ENCODE measurements around the gene KHDC4. TPM values are rescaled to one million over a fixed set of nuclear protein-coding genes. Genes with fewer than 3 reads are reported as not detected.
A peak's percentile ranks its signal among the peaks of the same experiment; 100 is the strongest.

KHDC4 gene
- total and polyA plus RNA-seq, 9 of the 15 experiments (the other 6 are each of a cell fraction or from before 2014, with no cell fraction given): 12.1 to 185 (median 65.6) TPM

DNA sequence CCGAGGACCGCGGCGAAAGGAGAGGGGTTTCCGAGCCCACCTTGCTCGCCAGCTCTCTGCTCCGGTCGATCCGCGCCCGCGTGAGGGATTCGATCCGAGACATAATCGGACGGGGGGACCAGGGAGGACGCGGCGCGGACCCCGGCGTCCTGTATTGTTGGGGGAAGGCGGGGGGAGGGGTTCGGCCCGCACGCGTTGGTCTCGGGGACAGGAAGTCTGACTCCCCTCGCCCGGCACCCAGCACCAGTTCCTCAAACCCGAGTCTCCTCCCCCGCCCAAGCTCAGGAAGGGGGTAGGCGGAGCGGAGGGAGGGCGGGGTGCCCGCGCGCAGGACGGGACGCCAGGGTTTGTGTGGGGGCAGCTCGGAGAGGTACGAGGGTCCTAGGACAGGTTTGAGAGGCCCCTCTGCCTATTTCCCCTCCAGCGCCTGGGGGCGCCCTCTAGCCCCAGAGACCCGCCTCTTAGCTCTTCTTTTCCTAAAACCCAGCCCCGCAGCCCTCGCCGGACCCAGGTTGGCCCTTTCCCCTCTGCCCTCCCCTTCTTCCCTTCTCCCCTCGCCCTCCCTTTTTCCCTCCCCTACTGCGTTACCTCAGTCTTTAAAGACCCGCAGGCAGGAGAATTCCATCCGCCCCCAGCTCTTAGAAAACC lies 44.2 kb upstream of the KHDC4 start, which contains the start of gene ARHGEF2:
ARHGEF2 (minus strand) TSS at position 223 of the 648 bp plus-strand sequence; CDS start at position 103, 120 bp downstream.
- peak; percentile 40 for FAIRE-seq
- no peak for TF ChIP-seq GATA2 (CRISPR knock-in tag; IDR thresholded peaks at IDR 0.05)
- TF ChIP-seq BRD4 (IDR thresholded peaks at IDR 0.05): peak; percentile 84; the same call in 1 of the 2 replicates
- TF ChIP-seq, protein P1, sequence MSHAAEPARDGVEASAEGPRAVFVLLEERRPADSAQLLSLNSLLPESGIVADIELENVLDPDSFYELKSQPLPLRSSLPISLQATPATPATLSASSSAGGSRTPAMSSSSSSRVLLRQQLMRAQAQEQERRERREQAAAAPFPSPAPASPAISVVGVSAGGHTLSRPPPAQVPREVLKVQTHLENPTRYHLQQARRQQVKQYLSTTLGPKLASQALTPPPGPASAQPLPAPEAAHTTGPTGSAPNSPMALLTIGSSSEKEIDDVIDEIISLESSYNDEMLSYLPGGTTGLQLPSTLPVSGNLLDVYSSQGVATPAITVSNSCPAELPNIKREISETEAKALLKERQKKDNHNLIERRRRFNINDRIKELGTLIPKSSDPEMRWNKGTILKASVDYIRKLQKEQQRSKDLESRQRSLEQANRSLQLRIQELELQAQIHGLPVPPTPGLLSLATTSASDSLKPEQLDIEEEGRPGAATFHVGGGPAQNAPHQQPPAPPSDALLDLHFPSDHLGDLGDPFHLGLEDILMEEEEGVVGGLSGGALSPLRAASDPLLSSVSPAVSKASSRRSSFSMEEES (CRISPR knock-in tag; IDR thresholded peaks at IDR 0.05): no peak
- no peak for TF ChIP-seq ZBTB17 (CRISPR knock-in tag; IDR thresholded peaks at IDR 0.05)
- peak; percentile 83 for TF ChIP-seq EP400 (IDR thresholded peaks at IDR 0.05)
- TF ChIP-seq, protein P2, sequence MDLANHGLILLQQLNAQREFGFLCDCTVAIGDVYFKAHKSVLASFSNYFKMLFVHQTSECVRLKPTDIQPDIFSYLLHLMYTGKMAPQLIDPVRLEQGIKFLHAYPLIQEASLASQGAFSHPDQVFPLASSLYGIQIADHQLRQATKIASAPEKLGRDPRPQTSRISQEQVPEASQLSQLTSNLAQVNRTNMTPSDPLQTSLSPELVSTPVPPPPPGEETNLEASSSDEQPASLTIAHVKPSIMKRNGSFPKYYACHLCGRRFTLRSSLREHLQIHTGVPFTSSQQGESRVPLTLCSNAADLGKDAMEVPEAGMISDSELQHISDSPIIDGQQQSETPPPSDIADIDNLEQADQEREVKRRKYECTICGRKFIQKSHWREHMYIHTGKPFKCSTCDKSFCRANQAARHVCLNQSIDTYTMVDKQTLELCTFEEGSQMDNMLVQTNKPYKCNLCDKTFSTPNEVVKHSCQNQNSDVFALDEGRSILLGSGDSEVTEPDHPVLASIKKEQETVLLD (IDR thresholded peaks at IDR 0.05): 0 out of 2 replicates have a peak, but pooled peaks have one; percentile 46
- peak; percentile 52 for TF ChIP-seq POLR2B (IDR thresholded peaks at IDR 0.05; ENCODE audit: low read depth, partially characterized antibody)
- TF ChIP-seq, protein P3, sequence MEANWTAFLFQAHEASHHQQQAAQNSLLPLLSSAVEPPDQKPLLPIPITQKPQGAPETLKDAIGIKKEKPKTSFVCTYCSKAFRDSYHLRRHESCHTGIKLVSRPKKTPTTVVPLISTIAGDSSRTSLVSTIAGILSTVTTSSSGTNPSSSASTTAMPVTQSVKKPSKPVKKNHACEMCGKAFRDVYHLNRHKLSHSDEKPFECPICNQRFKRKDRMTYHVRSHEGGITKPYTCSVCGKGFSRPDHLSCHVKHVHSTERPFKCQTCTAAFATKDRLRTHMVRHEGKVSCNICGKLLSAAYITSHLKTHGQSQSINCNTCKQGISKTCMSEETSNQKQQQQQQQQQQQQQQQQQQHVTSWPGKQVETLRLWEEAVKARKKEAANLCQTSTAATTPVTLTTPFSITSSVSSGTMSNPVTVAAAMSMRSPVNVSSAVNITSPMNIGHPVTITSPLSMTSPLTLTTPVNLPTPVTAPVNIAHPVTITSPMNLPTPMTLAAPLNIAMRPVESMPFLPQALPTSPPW (CRISPR knock-in tag; IDR thresholded peaks at IDR 0.05): peak; percentile 96
- TF ChIP-seq, protein P4, sequence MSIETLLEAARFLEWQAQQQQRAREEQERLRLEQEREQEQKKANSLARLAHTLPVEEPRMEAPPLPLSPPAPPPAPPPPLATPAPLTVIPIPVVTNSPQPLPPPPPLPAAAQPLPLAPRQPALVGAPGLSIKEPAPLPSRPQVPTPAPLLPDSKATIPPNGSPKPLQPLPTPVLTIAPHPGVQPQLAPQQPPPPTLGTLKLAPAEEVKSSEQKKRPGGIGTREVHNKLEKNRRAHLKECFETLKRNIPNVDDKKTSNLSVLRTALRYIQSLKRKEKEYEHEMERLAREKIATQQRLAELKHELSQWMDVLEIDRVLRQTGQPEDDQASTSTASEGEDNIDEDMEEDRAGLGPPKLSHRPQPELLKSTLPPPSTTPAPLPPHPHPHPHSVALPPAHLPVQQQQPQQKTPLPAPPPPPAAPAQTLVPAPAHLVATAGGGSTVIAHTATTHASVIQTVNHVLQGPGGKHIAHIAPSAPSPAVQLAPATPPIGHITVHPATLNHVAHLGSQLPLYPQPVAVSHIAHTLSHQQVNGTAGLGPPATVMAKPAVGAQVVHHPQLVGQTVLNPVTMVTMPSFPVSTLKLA (conservative IDR thresholded peaks at IDR 0.05): peak; percentile 72 to 83
- TF ChIP-seq, protein P5, sequence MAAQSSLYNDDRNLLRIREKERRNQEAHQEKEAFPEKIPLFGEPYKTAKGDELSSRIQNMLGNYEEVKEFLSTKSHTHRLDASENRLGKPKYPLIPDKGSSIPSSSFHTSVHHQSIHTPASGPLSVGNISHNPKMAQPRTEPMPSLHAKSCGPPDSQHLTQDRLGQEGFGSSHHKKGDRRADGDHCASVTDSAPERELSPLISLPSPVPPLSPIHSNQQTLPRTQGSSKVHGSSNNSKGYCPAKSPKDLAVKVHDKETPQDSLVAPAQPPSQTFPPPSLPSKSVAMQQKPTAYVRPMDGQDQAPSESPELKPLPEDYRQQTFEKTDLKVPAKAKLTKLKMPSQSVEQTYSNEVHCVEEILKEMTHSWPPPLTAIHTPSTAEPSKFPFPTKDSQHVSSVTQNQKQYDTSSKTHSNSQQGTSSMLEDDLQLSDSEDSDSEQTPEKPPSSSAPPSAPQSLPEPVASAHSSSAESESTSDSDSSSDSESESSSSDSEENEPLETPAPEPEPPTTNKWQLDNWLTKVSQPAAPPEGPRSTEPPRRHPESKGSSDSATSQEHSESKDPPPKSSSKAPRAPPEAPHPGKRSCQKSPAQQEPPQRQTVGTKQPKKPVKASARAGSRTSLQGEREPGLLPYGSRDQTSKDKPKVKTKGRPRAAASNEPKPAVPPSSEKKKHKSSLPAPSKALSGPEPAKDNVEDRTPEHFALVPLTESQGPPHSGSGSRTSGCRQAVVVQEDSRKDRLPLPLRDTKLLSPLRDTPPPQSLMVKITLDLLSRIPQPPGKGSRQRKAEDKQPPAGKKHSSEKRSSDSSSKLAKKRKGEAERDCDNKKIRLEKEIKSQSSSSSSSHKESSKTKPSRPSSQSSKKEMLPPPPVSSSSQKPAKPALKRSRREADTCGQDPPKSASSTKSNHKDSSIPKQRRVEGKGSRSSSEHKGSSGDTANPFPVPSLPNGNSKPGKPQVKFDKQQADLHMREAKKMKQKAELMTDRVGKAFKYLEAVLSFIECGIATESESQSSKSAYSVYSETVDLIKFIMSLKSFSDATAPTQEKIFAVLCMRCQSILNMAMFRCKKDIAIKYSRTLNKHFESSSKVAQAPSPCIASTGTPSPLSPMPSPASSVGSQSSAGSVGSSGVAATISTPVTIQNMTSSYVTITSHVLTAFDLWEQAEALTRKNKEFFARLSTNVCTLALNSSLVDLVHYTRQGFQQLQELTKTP (IDR thresholded peaks at IDR 0.05; ENCODE audit: low read depth in 1 of 2, partially characterized antibody in 2 of 2): no peak

More for the DNA sequence above, 44.2 kb upstream of the KHDC4 start, which contains the start of gene ARHGEF2:
- Histone ChIP-seq H3K36me3 (ENCODE audit: control insufficient read depth, insufficient read depth, low read length) (peaks cover 21% of the 10 kb centered on the region; the same call in 2 of the 3 replicates), H3K27ac (ENCODE audit: extremely low read depth, low read depth, low read length) (peak within 1 kb of the TSS; percentile 93), H3K9ac (ENCODE audit: insufficient read depth in 1 of 2, low read depth in 2 of 2, low read length in 2 of 2) (peak within 1 kb of the TSS; percentile 89 to 97), H3K27me3 (ENCODE audit: control insufficient read depth in 2 of 2, insufficient read depth in 2 of 2, low read length in 2 of 2) (no peaks in the 10 kb centered on the region), H3K9me3 (replicated peaks; ENCODE audit: control insufficient read depth, insufficient read depth, low read depth, low read length) (no peaks in the 10 kb centered on the region), H3K4me1 (replicated peaks in 1 of 2; ENCODE audit: control insufficient read depth in 2 of 2, insufficient read depth in 2 of 2, low read length in 2 of 2) (peaks cover 58 to 75% of the 10 kb centered on the region in 2 experiments), H3K9me1 (ENCODE audit: control insufficient read depth, insufficient read depth, low read length) (no peaks in the 10 kb centered on the region), H3K79me2 (ENCODE audit: control insufficient read depth, insufficient read depth, low read length) (peaks cover 88% of the 10 kb centered on the region), H3K4me3 (peak within 1 kb of the TSS; percentile 82), H3K4me2 (ENCODE audit: insufficient read depth, low read length) (peak within 1 kb of the TSS; percentile 97), H2AFZ (ENCODE audit: low read depth, low read length) (peak within 1 kb of the TSS; percentile 73), H4K20me1 (replicated peaks; ENCODE audit: control insufficient read depth, insufficient read depth, low read length) (peaks cover 8% of the 10 kb centered on the region; the same call in 1 of the 2 replicates)
- POLR2A ChIA-PET: interaction anchor here (0.6 to 8.5 kb wide), 9 partner anchors 11 to 479 kb away, joined by 3 to 50 read pairs (median 3); no protein-coding TSS in a partner anchor
- ATAC-seq: peak; percentile 65
- intact Hi-C loops (cut with micrococcal nuclease): no loop called here
- CTCF ChIA-PET (ENCODE audit: low intra/inter-chr PET ratio): no interaction called here
- WGBS (ENCODE audit: insufficient coverage, low coverage, missing lambda C conversion rate): under 1% methylated on average over 27 of the region's 52 CpGs
- in situ Hi-C loops (cut with MboI): no loop called here
- DNase-seq (ENCODE audit: extremely low read depth in 1 of 4, low spot score in 3 of 4): peak; percentile 88 to 91 (median 89)
- BruUV-seq (replicated peaks): no TSS peak

Measured in K562 (cell line).